ENCODE results near the gene ARG2. TPM values are rescaled to one million over a fixed set of nuclear protein-coding genes. Genes with fewer than 3 reads are reported as not detected.
A peak's percentile ranks its signal among the peaks of the same experiment; 100 is the strongest.

The ARG2 gene
- total RNA-seq, 1 experiment from 2014 or later, result 7.0 TPM

GRCh38 chr14:67668559-67668958 is 48.8 kb downstream of the ARG2 start:
- no TSS peak for BruUV-seq (replicated peaks)
- Histone ChIP-seq H3K9me2 (ENCODE audit: insufficient read depth) (no peaks in the 10 kb centered on the region), H3K27me3 (ENCODE audit: insufficient read depth, low read length) (no peaks in the 10 kb centered on the region), H4K20me1 (ENCODE audit: insufficient read depth) (no peaks in the 10 kb centered on the region), H3K4me3 (replicated peaks in 1 of 2; ENCODE audit: low read depth in 1 of 2, low read length in 2 of 2) (no peak overlapping the region), H3K79me2 (ENCODE audit: insufficient read depth, low read length) (peaks cover 71% of the 10 kb centered on the region), H3K9ac (ENCODE audit: low read length) (no peak overlapping the region), H2AFZ (ENCODE audit: low read depth, low read length, poor library complexity, severe bottlenecking) (no peak overlapping the region), H3K27ac (ENCODE audit: low read depth, low read length) (no peak overlapping the region), H3K4me1 (ENCODE audit: control insufficient read depth in 1 of 2, insufficient read depth in 2 of 2, low read length in 2 of 2) (peaks cover 3 to 7% of the 10 kb centered on the region in 2 experiments; a peak in 3 of 4 replicates), H3K36me3 (ENCODE audit: control insufficient read depth in 1 of 2, insufficient read depth in 2 of 2, low read length in 2 of 2) (no peaks in the 10 kb centered on the region), H3K9me3 (ENCODE audit: control insufficient read depth in 1 of 2, insufficient read depth in 1 of 2, low read depth in 1 of 2, low read length in 2 of 2) (no peaks in the 10 kb centered on the region), H3K4me2 (ENCODE audit: low read length) (no peak overlapping the region)
- DNase-seq (ENCODE audit: low read depth, low spot score) (no peak), ATAC-seq (no peak)
- ChIA-PET CTCF (interaction anchor here (1.1 to 4.9 kb wide), 3 partner anchors 35 to 142 kb away, joined by 4 to 77 read pairs (median 9); no protein-coding TSS in a partner anchor), POLR2A (interaction anchor here (0.7 kb wide), 1 partner anchor 49 kb away, joined by 3 read pairs; no protein-coding TSS in a partner anchor), RAD21 (ENCODE audit: low non-redundant PET in 1 of 2, low total read pairs in 2 of 2, uncharacterized antibody in 2 of 2, unreplicated experiment in 2 of 2) (interaction anchor here in 1 of 2 experiments (1.1 kb wide), 1 partner anchor 85 kb away, joined by 3 read pairs; no protein-coding TSS in a partner anchor)
- TF ChIP-seq RAD21 (IDR thresholded peaks at IDR 0.05; ENCODE audit: low read depth) (no peak), EZH2 (IDR thresholded peaks at IDR 0.05) (no peak), EGR1 (IDR thresholded peaks at IDR 0.05; ENCODE audit: low read depth) (no peak), SP1 (IDR thresholded peaks at IDR 0.05; ENCODE audit: low read depth) (no peak), MAX (IDR thresholded peaks at IDR 0.05) (no peak), YY1 (IDR thresholded peaks at IDR 0.05; ENCODE audit: extremely low read depth, insufficient replicate concordance, low read depth, low read length) (no peak), ATF3 (IDR thresholded peaks at IDR 0.05) (no peak), FOSL1 (IDR thresholded peaks at IDR 0.05; ENCODE audit: low read depth) (no peak), ELF1 (IDR thresholded peaks at IDR 0.05; ENCODE audit: borderline replicate concordance, low read depth) (no peak)
- intact Hi-C loops (cut with micrococcal nuclease), result loop anchor here (5.0 kb wide), 1 partner anchor 34 kb away; the partner anchor contains the start of gene RDH12

- intact Hi-C loops (cut with micrococcal nuclease), result no loop called here
- BruUV-seq (replicated peaks), result TSS peak; percentile 52
- ATAC-seq, result no peak
- H3K4me1 ChIP-seq (ENCODE audit: control insufficient read depth in 1 of 2, insufficient read depth in 2 of 2, low read length in 2 of 2), result peaks cover 4 to 19% of the 10 kb centered on the region in 2 experiments
- H3K27ac ChIP-seq (ENCODE audit: low read depth, low read length), result no peak overlapping the region
- H3K4me2 ChIP-seq (ENCODE audit: low read length), result peak overlapping the region; percentile 83
- DNase-seq (ENCODE audit: low read depth, low spot score), result no peak
- H3K27me3 ChIP-seq (ENCODE audit: insufficient read depth, low read length), result no peaks in the 10 kb centered on the region
- ChIA-PET RAD21 (ENCODE audit: low non-redundant PET in 1 of 2, low total read pairs in 2 of 2, uncharacterized antibody in 2 of 2, unreplicated experiment in 2 of 2) (interaction anchor here in 1 of 2 experiments (1.5 kb wide), 1 partner anchor 31 kb away, joined by 3 read pairs; no protein-coding TSS in a partner anchor), POLR2A (no interaction called here), CTCF (interaction anchor here (2.2 kb wide), 1 partner anchor 32 kb away, joined by 8 read pairs; no protein-coding TSS in a partner anchor)
- H3K36me3 ChIP-seq (ENCODE audit: control insufficient read depth in 1 of 2, insufficient read depth in 2 of 2, low read length in 2 of 2), result peaks cover 9 to 10% of the 10 kb centered on the region in 2 experiments; a peak in 2 of 4 replicates
- H3K79me2 ChIP-seq (ENCODE audit: insufficient read depth, low read length), result peaks cover 52% of the 10 kb centered on the region
- no peak overlapping the region for H2AFZ ChIP-seq (ENCODE audit: low read depth, low read length, poor library complexity, severe bottlenecking)
- peak overlapping the region; percentile 80 for H3K9ac ChIP-seq (ENCODE audit: low read length)
- H3K9me2 ChIP-seq (ENCODE audit: insufficient read depth), result no peaks in the 10 kb centered on the region
- H3K9me3 ChIP-seq (ENCODE audit: control insufficient read depth in 1 of 2, insufficient read depth in 1 of 2, low read depth in 1 of 2, low read length in 2 of 2), result no peaks in the 10 kb centered on the region
- no peaks in the 10 kb centered on the region for H4K20me1 ChIP-seq (ENCODE audit: insufficient read depth)
- peak overlapping the region; percentile 68 to 80 for H3K4me3 ChIP-seq (replicated peaks in 1 of 2; ENCODE audit: low read depth in 1 of 2, low read length in 2 of 2)
- no peak for TF ChIP-seq JUND (IDR thresholded peaks at IDR 0.05)
- no peak for TF ChIP-seq CBX3 (IDR thresholded peaks at IDR 0.05; ENCODE audit: low read depth)
- TF ChIP-seq MAX (IDR thresholded peaks at IDR 0.05), result no peak
- TF ChIP-seq REST (IDR thresholded peaks at IDR 0.05; ENCODE audit: low read depth), result no peak
- no peak for TF ChIP-seq TCF7L2 (IDR thresholded peaks at IDR 0.05; ENCODE audit: borderline replicate concordance, extremely low read depth, insufficient read depth, insufficient read length)
- no peak for TF ChIP-seq CTCF (IDR thresholded peaks at IDR 0.05 in 2 of 3, conservative IDR thresholded peaks at IDR 0.05 in 1 of 3; ENCODE audit: borderline replicate concordance in 1 of 3, insufficient read depth in 1 of 3, low read depth in 2 of 3, low read length in 2 of 3)
- no peak for TF ChIP-seq EZH2 (IDR thresholded peaks at IDR 0.05)
- no peak for TF ChIP-seq FOSL1 (IDR thresholded peaks at IDR 0.05; ENCODE audit: low read depth)
These were observed 53.7 kb downstream of the ARG2 start for GRCh38 chr14:67673451-67673850.
